HuH-7.5 (cell line): ENCODE results near the gene LARP6.
"Not testable (repeated sequence)": the region's sequence is repeated elsewhere in the genome, so short reads cannot be mapped to it uniquely, and the experiment has no call there.

Experiments
- DNase-seq: peaks from one replicate; pipeline ENCODE4 v3.0.0; 2011; ENCODE audit warnings: low spot score

LARP6 gene

GRCh38 chr15:70829371-70830166, 24.4 kb downstream of the LARP6 start:
- DNase-seq, result no peak

GRCh38 chr15:70827721-70828120, 26.2 kb downstream of the LARP6 start:
- DNase-seq, result no peak

GRCh38 chr15:70826634-70827033, 27.3 kb downstream of the LARP6 start:
- peak; percentile 42 for DNase-seq

- no peak for DNase-seq
Measured at GRCh38 chr15:70825841-70826240, 28.1 kb downstream of the LARP6 start.

- DNase-seq, result no peak
Measured at GRCh38 chr15:70823196-70823595, 30.8 kb downstream of the LARP6 start.

GRCh38 chr15:70820214-70820613, 33.7 kb downstream of the LARP6 start:
- no peak for DNase-seq

GRCh38 chr15:70818580-70818979, 35.4 kb downstream of the LARP6 start:
- no peak for DNase-seq

GRCh38 chr15:70817266-70817665, 36.7 kb downstream of the LARP6 start:
- DNase-seq, result no peak

GRCh38 chr15:70815604-70816003, 38.4 kb downstream of the LARP6 start:
- DNase-seq, result peak; percentile 42

GRCh38 chr15:70815011-70815410, 38.9 kb downstream of the LARP6 start:
- not testable (repeated sequence) for DNase-seq

- DNase-seq, result no peak
Measured at GRCh38 chr15:70812827-70813364, 41.1 kb downstream of the LARP6 start.

GRCh38 chr15:70810916-70811578, 42.9 kb downstream of the LARP6 start:
- DNase-seq, result no peak

GRCh38 chr15:70806992-70807712, 46.8 kb downstream of the LARP6 start:
- DNase-seq, result no peak

- not testable (repeated sequence) for DNase-seq
Measured at GRCh38 chr15:70804388-70804787, 49.6 kb downstream of the LARP6 start.

- no peak for DNase-seq
Measured at GRCh38 chr15:70802629-70803028, 51.3 kb downstream of the LARP6 start.

GRCh38 chr15:70801109-70801508, 52.8 kb downstream of the LARP6 start:
- no peak for DNase-seq

- DNase-seq, result peak; percentile 53
Measured at GRCh38 chr15:70799667-70800450, 54.1 kb downstream of the LARP6 start.

GRCh38 chr15:70797464-70797863, 56.5 kb downstream of the LARP6 start:
- no peak for DNase-seq

GRCh38 chr15:70796516-70797310, 57.2 kb downstream of the LARP6 start:
- no peak for DNase-seq

GRCh38 chr15:70795311-70795665, 58.7 kb downstream of the LARP6 start:
- no peak for DNase-seq
